Measurements from ENCODE around the gene PAX7.

DNA sequence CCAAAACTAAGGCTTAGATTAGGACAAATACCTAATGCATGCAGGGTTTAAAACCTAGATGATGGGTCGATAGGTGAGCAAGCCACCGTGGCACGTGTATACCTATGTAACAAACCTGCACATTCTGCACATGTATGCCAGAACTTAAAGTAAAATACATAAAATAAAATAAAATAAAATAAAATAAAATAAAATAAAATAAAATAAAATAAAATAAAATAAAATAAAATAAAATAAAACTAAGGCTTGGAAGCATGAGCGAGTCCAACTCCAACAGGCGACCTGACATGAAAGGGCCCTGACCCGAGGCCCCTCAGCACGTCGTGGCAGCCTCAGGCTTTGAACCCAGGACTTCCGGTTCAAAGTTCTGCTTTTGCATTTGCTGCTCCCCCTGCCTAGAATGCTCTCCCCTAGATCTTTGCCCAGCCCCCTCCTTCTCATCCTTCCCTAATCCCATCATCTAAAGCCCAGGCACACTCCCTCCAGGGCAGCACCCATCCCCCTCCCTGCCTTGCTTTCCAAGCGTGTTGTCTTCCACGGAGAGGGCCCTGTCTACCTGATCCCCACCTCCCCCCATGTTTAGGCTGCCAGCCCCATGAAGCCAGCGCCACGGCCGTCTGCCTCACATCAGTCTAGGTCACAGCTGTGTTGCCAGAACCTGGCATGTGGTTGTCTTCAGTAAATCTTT lies 164.5 kb downstream of the PAX7 start:
- TF ChIP-seq EP300 (conservative IDR thresholded peaks at IDR 0.05; ENCODE audit: poor library complexity, severe bottlenecking) (no peak), EZH2 (IDR thresholded peaks at IDR 0.05; ENCODE audit: borderline replicate concordance, insufficient read depth, low read length, poor library complexity, severe bottlenecking) (no peak), POLR2AphosphoS5 (IDR thresholded peaks at IDR 0.05) (no peak), SMC3 (conservative IDR thresholded peaks at IDR 0.05; ENCODE audit: poor library complexity) (no peak), TAF1 (IDR thresholded peaks at IDR 0.05; ENCODE audit: low read depth) (no peak), RAD21 (conservative IDR thresholded peaks at IDR 0.05) (no peak), MXI1 (conservative IDR thresholded peaks at IDR 0.05; ENCODE audit: poor library complexity, severe bottlenecking) (no peak)
- TF ChIP-seq, protein P1, sequence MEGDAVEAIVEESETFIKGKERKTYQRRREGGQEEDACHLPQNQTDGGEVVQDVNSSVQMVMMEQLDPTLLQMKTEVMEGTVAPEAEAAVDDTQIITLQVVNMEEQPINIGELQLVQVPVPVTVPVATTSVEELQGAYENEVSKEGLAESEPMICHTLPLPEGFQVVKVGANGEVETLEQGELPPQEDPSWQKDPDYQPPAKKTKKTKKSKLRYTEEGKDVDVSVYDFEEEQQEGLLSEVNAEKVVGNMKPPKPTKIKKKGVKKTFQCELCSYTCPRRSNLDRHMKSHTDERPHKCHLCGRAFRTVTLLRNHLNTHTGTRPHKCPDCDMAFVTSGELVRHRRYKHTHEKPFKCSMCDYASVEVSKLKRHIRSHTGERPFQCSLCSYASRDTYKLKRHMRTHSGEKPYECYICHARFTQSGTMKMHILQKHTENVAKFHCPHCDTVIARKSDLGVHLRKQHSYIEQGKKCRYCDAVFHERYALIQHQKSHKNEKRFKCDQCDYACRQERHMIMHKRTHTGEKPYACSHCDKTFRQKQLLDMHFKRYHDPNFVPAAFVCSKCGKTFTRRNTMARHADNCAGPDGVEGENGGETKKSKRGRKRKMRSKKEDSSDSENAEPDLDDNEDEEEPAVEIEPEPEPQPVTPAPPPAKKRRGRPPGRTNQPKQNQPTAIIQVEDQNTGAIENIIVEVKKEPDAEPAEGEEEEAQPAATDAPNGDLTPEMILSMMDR (IDR thresholded peaks at IDR 0.05; ENCODE audit: poor library complexity, severe bottlenecking): no peak
- TF ChIP-seq, protein P2, sequence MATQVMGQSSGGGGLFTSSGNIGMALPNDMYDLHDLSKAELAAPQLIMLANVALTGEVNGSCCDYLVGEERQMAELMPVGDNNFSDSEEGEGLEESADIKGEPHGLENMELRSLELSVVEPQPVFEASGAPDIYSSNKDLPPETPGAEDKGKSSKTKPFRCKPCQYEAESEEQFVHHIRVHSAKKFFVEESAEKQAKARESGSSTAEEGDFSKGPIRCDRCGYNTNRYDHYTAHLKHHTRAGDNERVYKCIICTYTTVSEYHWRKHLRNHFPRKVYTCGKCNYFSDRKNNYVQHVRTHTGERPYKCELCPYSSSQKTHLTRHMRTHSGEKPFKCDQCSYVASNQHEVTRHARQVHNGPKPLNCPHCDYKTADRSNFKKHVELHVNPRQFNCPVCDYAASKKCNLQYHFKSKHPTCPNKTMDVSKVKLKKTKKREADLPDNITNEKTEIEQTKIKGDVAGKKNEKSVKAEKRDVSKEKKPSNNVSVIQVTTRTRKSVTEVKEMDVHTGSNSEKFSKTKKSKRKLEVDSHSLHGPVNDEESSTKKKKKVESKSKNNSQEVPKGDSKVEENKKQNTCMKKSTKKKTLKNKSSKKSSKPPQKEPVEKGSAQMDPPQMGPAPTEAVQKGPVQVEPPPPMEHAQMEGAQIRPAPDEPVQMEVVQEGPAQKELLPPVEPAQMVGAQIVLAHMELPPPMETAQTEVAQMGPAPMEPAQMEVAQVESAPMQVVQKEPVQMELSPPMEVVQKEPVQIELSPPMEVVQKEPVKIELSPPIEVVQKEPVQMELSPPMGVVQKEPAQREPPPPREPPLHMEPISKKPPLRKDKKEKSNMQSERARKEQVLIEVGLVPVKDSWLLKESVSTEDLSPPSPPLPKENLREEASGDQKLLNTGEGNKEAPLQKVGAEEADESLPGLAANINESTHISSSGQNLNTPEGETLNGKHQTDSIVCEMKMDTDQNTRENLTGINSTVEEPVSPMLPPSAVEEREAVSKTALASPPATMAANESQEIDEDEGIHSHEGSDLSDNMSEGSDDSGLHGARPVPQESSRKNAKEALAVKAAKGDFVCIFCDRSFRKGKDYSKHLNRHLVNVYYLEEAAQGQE (IDR thresholded peaks at IDR 0.05; ENCODE audit: borderline replicate concordance): no peak
